OCI-LY3 (cell line): ENCODE measurements around the gene KLRG1.
A peak's percentile ranks its signal among the peaks of the same experiment; 100 is the strongest.

Experiments
- H2AFZ ChIP-seq: fragments of 200-600, 300-600 bp; shearing (Covaris generic); 2 replicates; pipeline ENCODE4 v1.6.0; 2014; ENCODE audit warnings: antibody characterized with exemption, low read depth, low read length
- H3K27ac ChIP-seq: fragments of 200-600, 300-600 bp; sonication (generic); 2 replicates; pipeline ENCODE4 v1.5.1; 2014; ENCODE audit warnings: mild to moderate bottlenecking, low read length, moderate library complexity, mixed read lengths
- H3K27me3 ChIP-seq: fragments of 200-600, 300-600 bp; sonication (generic); 2 replicates; pipeline ENCODE4 v1.6.1; 2014; ENCODE audit warnings: low read depth, low read length, mixed read lengths
- H3K36me3 ChIP-seq: fragments of 200-600, 300-600 bp; sonication (generic); replicated peaks from 2 replicates; pipeline ENCODE3; 2014; ENCODE audit warnings: low read depth, low read length, mixed read lengths
- H3K4me1 ChIP-seq: fragments of 300-600, 200-600 bp; sonication (generic); 2 replicates; pipeline ENCODE4 v1.6.1; 2014; ENCODE audit warnings: low read length, mixed read lengths
- H3K4me2 ChIP-seq: fragments of 200-600, 300-600 bp; sonication (generic); 2 replicates; pipeline ENCODE4 v1.6.1; 2014; ENCODE audit warnings: low read length, mixed read lengths
- H3K4me3 ChIP-seq: fragments of 300-600, 200-600 bp; sonication (generic); 2 replicates; pipeline ENCODE4 v1.5.1; 2014; ENCODE audit warnings: antibody characterized with exemption, mild to moderate bottlenecking, low read length, moderate library complexity
- H3K79me2 ChIP-seq: fragments of 300-600, 200-600 bp; shearing (Covaris generic); 2 replicates; pipeline ENCODE4 v1.6.1; 2014; ENCODE audit warnings: mild to moderate bottlenecking, low read length, mixed read lengths
- H3K9ac ChIP-seq: fragments of 300-600, 200-600 bp; shearing (Covaris generic); 2 replicates; pipeline ENCODE4 v1.6.0; 2014; ENCODE audit warnings: mild to moderate bottlenecking, low read length, moderate library complexity
- H3K9me3 ChIP-seq: fragments of 200-600, 300-600 bp; shearing (Covaris generic); 2 replicates; pipeline ENCODE4 v1.6.1; 2014; ENCODE audit warnings: low read length, mixed read lengths; ENCODE audit not compliant: insufficient read depth
- H4K20me1 ChIP-seq: fragments of 200-600, 300-600 bp; sonication (generic); 2 replicates; pipeline ENCODE4 v1.6.1; 2016; ENCODE audit warnings: low read length, mixed read lengths; ENCODE audit not compliant: insufficient read depth
- CTCF ChIP-seq: fragments of 200-600, 300-600 bp; sonication (generic); IDR thresholded peaks from 2 replicates; pipeline ENCODE4 v1.5.1; 2014; ENCODE audit warnings: antibody characterized with exemption, low read length, low read depth
- EZH2phosphoT487 ChIP-seq: fragments of 200-600 bp; shearing (Covaris generic); IDR thresholded peaks from 2 replicates; pipeline ENCODE4 v1.6.1; 2018; ENCODE audit warnings: antibody characterized with exemption, mixed run types, low read depth

The KLRG1 gene

GRCh38 chr12:9030776-9031175 is 41.4 kb downstream of the KLRG1 start:
- no peak overlapping the region for H3K4me2 ChIP-seq
- peaks cover 40% of the 10 kb centered on the region for H3K4me1 ChIP-seq
- H3K36me3 ChIP-seq: no peaks in the 10 kb centered on the region
- H3K27ac ChIP-seq: no peak overlapping the region
- H3K79me2 ChIP-seq: no peaks in the 10 kb centered on the region
- no peaks in the 10 kb centered on the region for H3K27me3 ChIP-seq
- H2AFZ ChIP-seq: peak overlapping the region; percentile 47; the same call in 1 of the 2 replicates
- H3K4me3 ChIP-seq: no peak overlapping the region
- no peak overlapping the region for H3K9ac ChIP-seq
- no peak for TF ChIP-seq CTCF
- no peak for TF ChIP-seq EZH2phosphoT487
- H3K9me3 ChIP-seq: no peaks in the 10 kb centered on the region
- H4K20me1 ChIP-seq: no peaks in the 10 kb centered on the region

- Histone ChIP-seq H3K9me3 (no peaks in the 10 kb centered on the region), H3K36me3 (no peaks in the 10 kb centered on the region), H4K20me1 (no peaks in the 10 kb centered on the region), H3K4me3 (no peak overlapping the region), H3K79me2 (no peaks in the 10 kb centered on the region), H3K4me2 (peak overlapping the region; percentile 12), H3K9ac (no peak overlapping the region), H3K4me1 (peaks cover 34% of the 10 kb centered on the region), H2AFZ (peak overlapping the region; percentile 87), H3K27ac (peak overlapping the region; percentile 13), H3K27me3 (no peaks in the 10 kb centered on the region)
- peak; percentile 52 for TF ChIP-seq CTCF
- no peak for TF ChIP-seq EZH2phosphoT487
Observed at GRCh38 chr12:9032202-9032964, 43.0 kb downstream of the KLRG1 start.

- TF ChIP-seq EZH2phosphoT487 (no peak), CTCF (no peak)
- Histone ChIP-seq H2AFZ (no peak overlapping the region), H4K20me1 (no peaks in the 10 kb centered on the region), H3K27me3 (no peaks in the 10 kb centered on the region), H3K79me2 (no peaks in the 10 kb centered on the region), H3K36me3 (no peaks in the 10 kb centered on the region), H3K27ac (no peak overlapping the region; the same call in 1 of the 2 replicates), H3K4me2 (peak overlapping the region; percentile 19; the same call in 1 of the 2 replicates), H3K9me3 (no peaks in the 10 kb centered on the region), H3K4me1 (peaks cover 34% of the 10 kb centered on the region), H3K4me3 (no peak overlapping the region), H3K9ac (no peak overlapping the region)
Observed at GRCh38 chr12:9033265-9033887, 44.0 kb downstream of the KLRG1 start.

GRCh38 chr12:9034095-9034494 is 44.7 kb downstream of the KLRG1 start:
- H3K79me2 ChIP-seq: no peaks in the 10 kb centered on the region
- no peak overlapping the region for H3K9ac ChIP-seq
- H3K27ac ChIP-seq: no peak overlapping the region
- no peaks in the 10 kb centered on the region for H3K9me3 ChIP-seq
- H3K4me1 ChIP-seq: peaks cover 34% of the 10 kb centered on the region
- no peaks in the 10 kb centered on the region for H4K20me1 ChIP-seq
- H3K4me3 ChIP-seq: no peak overlapping the region
- no peak overlapping the region for H3K4me2 ChIP-seq
- no peaks in the 10 kb centered on the region for H3K27me3 ChIP-seq
- no peak overlapping the region for H2AFZ ChIP-seq
- no peak for TF ChIP-seq CTCF
- no peak for TF ChIP-seq EZH2phosphoT487
- H3K36me3 ChIP-seq: no peaks in the 10 kb centered on the region
